Suprapubic skin (tissue), 3 donors: ENCODE results near the gene SAAL1.

Experiments used
- EP300 ChIP-seq: sonication (generic); formaldehyde crosslinking; IDR thresholded peaks from one replicate; pipeline ENCODE4 v1.6.1; 2017; ENCODE audit warnings: antibody characterized with exemption
- TF ChIP-seq, protein P1 (sequence below), 2 donors: fragments of 200-600 bp in 1 of 2; fragments of 450-650 bp in 1 of 2; sonication (generic) in 1 of 2; IDR thresholded peaks; one replicate each; pipeline ENCODE4 v1.5.1; 2016 to 2019; ENCODE audit warnings: antibody characterized with exemption in 2 of 2, mild to moderate bottlenecking in 1 of 2, moderate library complexity in 1 of 2

DNA sequence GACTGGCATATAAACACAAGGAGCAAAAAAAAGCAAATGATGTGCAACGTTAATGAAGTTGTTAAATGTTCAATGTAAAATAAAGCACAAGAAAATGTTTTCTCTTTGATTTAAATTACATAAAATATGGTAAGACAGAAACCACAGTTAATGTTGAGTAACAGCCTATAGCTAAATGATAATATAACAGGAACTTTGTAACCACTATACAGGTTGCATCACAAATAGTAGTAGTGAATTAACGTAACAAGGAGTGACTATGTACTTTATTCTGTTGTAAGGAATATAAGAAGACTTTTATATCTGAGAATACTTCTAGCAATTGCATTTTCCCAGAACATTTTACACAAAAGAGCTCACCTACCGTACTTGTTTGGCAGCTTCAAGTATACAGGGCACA is 16.9 kb downstream of the SAAL1 start:
- TF ChIP-seq EP300 = no peak
- TF ChIP-seq, protein P1, sequence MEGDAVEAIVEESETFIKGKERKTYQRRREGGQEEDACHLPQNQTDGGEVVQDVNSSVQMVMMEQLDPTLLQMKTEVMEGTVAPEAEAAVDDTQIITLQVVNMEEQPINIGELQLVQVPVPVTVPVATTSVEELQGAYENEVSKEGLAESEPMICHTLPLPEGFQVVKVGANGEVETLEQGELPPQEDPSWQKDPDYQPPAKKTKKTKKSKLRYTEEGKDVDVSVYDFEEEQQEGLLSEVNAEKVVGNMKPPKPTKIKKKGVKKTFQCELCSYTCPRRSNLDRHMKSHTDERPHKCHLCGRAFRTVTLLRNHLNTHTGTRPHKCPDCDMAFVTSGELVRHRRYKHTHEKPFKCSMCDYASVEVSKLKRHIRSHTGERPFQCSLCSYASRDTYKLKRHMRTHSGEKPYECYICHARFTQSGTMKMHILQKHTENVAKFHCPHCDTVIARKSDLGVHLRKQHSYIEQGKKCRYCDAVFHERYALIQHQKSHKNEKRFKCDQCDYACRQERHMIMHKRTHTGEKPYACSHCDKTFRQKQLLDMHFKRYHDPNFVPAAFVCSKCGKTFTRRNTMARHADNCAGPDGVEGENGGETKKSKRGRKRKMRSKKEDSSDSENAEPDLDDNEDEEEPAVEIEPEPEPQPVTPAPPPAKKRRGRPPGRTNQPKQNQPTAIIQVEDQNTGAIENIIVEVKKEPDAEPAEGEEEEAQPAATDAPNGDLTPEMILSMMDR (IDR thresholded peaks at IDR 0.05) = no peak
